CD8-positive, alpha-beta memory T cell (primary cell): ENCODE data around the gene FAM89B. TPM values are rescaled to one million over a fixed set of nuclear protein-coding genes. Genes with fewer than 3 reads are reported as not detected.
A peak's percentile ranks its signal among the peaks of the same experiment; 100 is the strongest.

Source experiments
- CTCF ChIA-PET: fragments of 350-600 bp; sonication (Branson Sonifier 250); formaldehyde crosslinking; loops from one replicate; lab custom pipeline; 2021; ENCODE audit warnings: antibody characterized with exemption; lab: Charles Lee
- POLR2A ChIA-PET: fragments of 350-600 bp; sonication (Branson Sonifier 250); formaldehyde crosslinking; loops from one replicate; lab custom pipeline; 2021; ENCODE audit warnings: antibody characterized with exemption; lab: Charles Lee
- DNase-seq, 5 donors: peaks; one replicate each; pipeline versions ENCODE4 v3.0.0 to v3.0.0-alpha.2; 2020 to 2022; ENCODE audit warnings: mixed read lengths in 1 of 5
- H3K27ac ChIP-seq: one replicate; pipeline ENCODE4 v1.7.0; 2013; ENCODE audit warnings: low read depth, mild to moderate bottlenecking, low read length, moderate library complexity
- H3K27me3 ChIP-seq: 2 replicates; pipeline ENCODE4 v1.7.0; 2013; ENCODE audit warnings: low read length, mild to moderate bottlenecking; ENCODE audit not compliant: insufficient read depth, poor library complexity, severe bottlenecking
- H3K36me3 ChIP-seq: 2 replicates; pipeline ENCODE4 v1.7.0; 2013; ENCODE audit warnings: mild to moderate bottlenecking, low read length, moderate library complexity; ENCODE audit not compliant: insufficient read depth
- H3K4me1 ChIP-seq: 2 replicates; pipeline ENCODE4 v1.7.0; 2013; ENCODE audit warnings: mild to moderate bottlenecking, low read length, moderate library complexity; ENCODE audit not compliant: insufficient read depth
- H3K4me3 ChIP-seq: 2 replicates; pipeline ENCODE4 v1.7.0; 2013; ENCODE audit warnings: mild to moderate bottlenecking, low read length
- H3K9me3 ChIP-seq: 2 replicates; pipeline ENCODE4 v1.7.0; 2013; ENCODE audit warnings: mild to moderate bottlenecking, low read length
- H3K27ac Mint-ChIP-seq, 8 donors: one replicate each; pipeline ENCODE4 v1.8.0; 2020 to 2021; ENCODE audit warnings: mixed read lengths in 8 of 8, mild to moderate bottlenecking in 6 of 8, inconsistent platforms in 3 of 8, moderate library complexity in 3 of 8
- H3K27me3 Mint-ChIP-seq, 2 donors: one replicate each; pipeline ENCODE4 v1.8.0; 2020 to 2021; ENCODE audit warnings: mixed read lengths in 2 of 2, mild to moderate bottlenecking in 1 of 2, moderate library complexity in 1 of 2
- H3K36me3 Mint-ChIP-seq, 3 donors: one replicate each; pipeline ENCODE4 v1.8.0; 2020 to 2021; ENCODE audit warnings: mixed read lengths in 3 of 3, inconsistent platforms in 1 of 3, mild to moderate bottlenecking in 1 of 3
- H3K4me1 Mint-ChIP-seq, 3 donors: one replicate each; pipeline ENCODE4 v1.8.0; 2020 to 2021; ENCODE audit warnings: mixed read lengths in 3 of 3, inconsistent platforms in 1 of 3, mild to moderate bottlenecking in 1 of 3
- H3K4me3 Mint-ChIP-seq, 7 donors: one replicate each; pipeline ENCODE4 v1.8.0; 2020 to 2021; ENCODE audit warnings: mixed read lengths in 7 of 7, mild to moderate bottlenecking in 6 of 7, moderate library complexity in 4 of 7, inconsistent platforms in 2 of 7
- H3K9me3 Mint-ChIP-seq, 5 donors: one replicate each; pipeline ENCODE4 v1.8.0; 2020 to 2022; ENCODE audit warnings: mixed read lengths in 5 of 5, mild to moderate bottlenecking in 3 of 5, moderate library complexity in 2 of 5, inconsistent platforms in 1 of 5
- polyA plus RNA-seq: library from polyadenylated mRNA; unstranded; fragments of 300-500 nt; fragmentation: Illumina TruSeq; gene quantifications from one replicate; pipeline ENCODE4 v1.2.3, GENCODE V29; 2021
- total RNA-seq, 2 experiments: library from RNA; stranded (reverse); gene quantifications; one replicate each; pipeline ENCODE4 v1.2.3, GENCODE V29; 2021

Gene FAM89B
- total and polyA plus RNA-seq, 3 experiments from 2014 or later, result 30.8 to 138 (median 34.1) TPM

- CTCF ChIA-PET, result interaction anchor here (1.8 to 6.5 kb wide), 4 partner anchors 8 to 39 kb away, joined by 5 to 66 read pairs (median 22); no protein-coding TSS in a partner anchor
- no peaks in the 10 kb centered on the region for H3K27me3 Mint-ChIP-seq
- H3K36me3 ChIP-seq, result peaks cover 21% of the 10 kb centered on the region
- H3K4me3 ChIP-seq, result no peak overlapping the region
- no peak overlapping the region for H3K4me3 Mint-ChIP-seq
- POLR2A ChIA-PET, result no interaction called here
- no peak overlapping the region for H3K27ac ChIP-seq
- H3K36me3 Mint-ChIP-seq, result peaks cover 5 to 66% (median 8%) of the 10 kb centered on the region in 3 donors
- DNase-seq, result no peak
- H3K4me1 ChIP-seq, result peaks cover 28% of the 10 kb centered on the region
- H3K27ac Mint-ChIP-seq, result peak overlapping the region in 3 of 8 donors; percentile 23 to 58 (median 38)
- peaks cover 18 to 43% (median 30%) of the 10 kb centered on the region in 3 donors for H3K4me1 Mint-ChIP-seq
- H3K9me3 ChIP-seq, result no peaks in the 10 kb centered on the region
- H3K9me3 Mint-ChIP-seq, result peaks cover 0 to 2% (median 0%) of the 10 kb centered on the region in 5 donors
- H3K27me3 ChIP-seq, result no peaks in the 10 kb centered on the region
Observed at GRCh38 chr11:65580031-65580692, 7.8 kb downstream of the FAM89B start.

DNA sequence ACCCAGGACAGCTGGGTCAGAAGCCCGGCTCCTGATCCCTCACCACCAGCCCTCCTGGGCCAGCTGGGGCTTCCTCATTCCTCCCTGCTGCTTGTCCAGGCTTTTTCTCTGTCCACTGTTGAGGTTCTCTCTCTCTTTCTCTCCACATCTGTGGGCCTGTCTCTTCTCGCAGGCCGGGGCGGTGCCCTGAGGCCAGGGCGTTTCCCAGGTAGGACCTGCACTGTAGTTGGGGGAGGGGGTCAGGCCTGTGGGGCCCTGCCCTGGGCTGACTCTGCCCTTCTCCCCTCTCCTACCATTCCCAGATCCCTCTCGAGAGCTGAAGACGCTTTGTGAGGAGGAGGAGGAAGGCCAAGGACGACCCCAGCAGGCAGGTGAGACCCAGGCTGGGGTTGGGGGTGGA is 8.4 kb downstream of the FAM89B start:
- H3K36me3 ChIP-seq, result peaks cover 21% of the 10 kb centered on the region
- no peaks in the 10 kb centered on the region for H3K27me3 ChIP-seq
- H3K36me3 Mint-ChIP-seq, result peaks cover 5 to 66% (median 8%) of the 10 kb centered on the region in 3 donors
- no peaks in the 10 kb centered on the region for H3K27me3 Mint-ChIP-seq
- peaks cover 13 to 38% (median 25%) of the 10 kb centered on the region in 3 donors for H3K4me1 Mint-ChIP-seq
- ChIA-PET POLR2A (no interaction called here), CTCF (interaction anchor here (1.5 to 6.5 kb wide), 3 partner anchors 7 to 41 kb away, joined by 4 to 66 read pairs (median 6); no protein-coding TSS in a partner anchor)
- peak overlapping the region in 1 of 7 donors; percentile 70 for H3K4me3 Mint-ChIP-seq
- H3K9me3 ChIP-seq, result no peaks in the 10 kb centered on the region
- peak overlapping the region in 2 of 8 donors; percentile 58 to 81 for H3K27ac Mint-ChIP-seq
- H3K9me3 Mint-ChIP-seq, result no peaks in the 10 kb centered on the region
- DNase-seq, result no peak
- peaks cover 25% of the 10 kb centered on the region for H3K4me1 ChIP-seq
- no peak overlapping the region for H3K4me3 ChIP-seq
- no peak overlapping the region for H3K27ac ChIP-seq

DNA sequence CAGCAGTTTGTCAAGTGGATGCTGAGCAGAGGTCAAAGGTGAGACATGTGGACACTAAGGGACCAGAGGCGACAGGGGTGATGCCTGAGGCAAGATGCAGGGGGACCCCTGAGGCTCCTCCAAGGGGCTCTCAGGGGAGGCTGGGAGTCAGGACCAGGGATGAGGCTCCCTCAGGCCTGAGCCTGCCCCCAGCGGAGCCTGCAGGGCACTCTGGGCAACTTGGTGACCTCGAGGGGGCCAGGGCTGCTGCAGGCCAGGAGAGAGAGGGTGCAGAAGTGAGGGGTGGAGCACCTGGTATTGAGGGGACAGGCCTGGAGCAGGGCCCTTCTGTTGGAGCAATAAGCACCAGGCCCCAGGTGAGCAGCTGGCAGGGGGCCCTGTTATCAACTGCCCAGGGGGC is 9.6 kb downstream of the FAM89B start:
- no peaks in the 10 kb centered on the region for H3K9me3 ChIP-seq
- peaks cover 19% of the 10 kb centered on the region for H3K4me1 ChIP-seq
- no peak overlapping the region for H3K4me3 ChIP-seq
- Mint-ChIP-seq H3K4me3 (peak overlapping the region in 1 of 7 donors; percentile 43), H3K36me3 (peaks cover 5 to 75% (median 8%) of the 10 kb centered on the region in 3 donors), H3K9me3 (no peaks in the 10 kb centered on the region), H3K27me3 (no peaks in the 10 kb centered on the region), H3K27ac (peak overlapping the region in 6 of 8 donors; percentile 5 to 92 (median 78)), H3K4me1 (peaks cover 18 to 39% (median 21%) of the 10 kb centered on the region in 3 donors)
- no peaks in the 10 kb centered on the region for H3K27me3 ChIP-seq
- POLR2A ChIA-PET, result no interaction called here
- DNase-seq, result no peak
- H3K27ac ChIP-seq, result no peak overlapping the region
- peaks cover 21% of the 10 kb centered on the region for H3K36me3 ChIP-seq
- CTCF ChIA-PET, result interaction anchor here (1.1 to 2.1 kb wide), 3 partner anchors 9 to 42 kb away, joined by 4 to 5 read pairs (median 4); partner anchors contain the start of gene FAM89B

GRCh38 chr11:65583589-65583988 is 11.3 kb downstream of the FAM89B start:
- Mint-ChIP-seq H3K4me3 (no peak overlapping the region), H3K36me3 (peaks cover 4 to 72% (median 5%) of the 10 kb centered on the region in 3 donors), H3K27me3 (no peaks in the 10 kb centered on the region), H3K9me3 (no peaks in the 10 kb centered on the region), H3K27ac (peak overlapping the region in 5 of 8 donors; percentile 38 to 87 (median 70)), H3K4me1 (peaks cover 22 to 37% (median 22%) of the 10 kb centered on the region in 3 donors)
- DNase-seq, result no peak
- no peak overlapping the region for H3K4me3 ChIP-seq
- CTCF ChIA-PET, result interaction anchor here (1.0 to 1.9 kb wide), 4 partner anchors 8 to 43 kb away, joined by 3 to 4 read pairs (median 4); no protein-coding TSS in a partner anchor
- peaks cover 21% of the 10 kb centered on the region for H3K36me3 ChIP-seq
- no peaks in the 10 kb centered on the region for H3K27me3 ChIP-seq
- H3K4me1 ChIP-seq, result peaks cover 16% of the 10 kb centered on the region
- POLR2A ChIA-PET, result no interaction called here
- no peak overlapping the region for H3K27ac ChIP-seq
- H3K9me3 ChIP-seq, result no peaks in the 10 kb centered on the region

- H3K4me3 Mint-ChIP-seq, result no peak overlapping the region
- no peaks in the 10 kb centered on the region for H3K27me3 Mint-ChIP-seq
- peaks cover 22 to 38% (median 23%) of the 10 kb centered on the region in 3 donors for H3K4me1 Mint-ChIP-seq
- ChIA-PET POLR2A (no interaction called here), CTCF (interaction anchor here (1.0 to 1.9 kb wide), 3 partner anchors 9 to 43 kb away, joined by 3 to 4 read pairs (median 4); no protein-coding TSS in a partner anchor)
- peaks cover 21% of the 10 kb centered on the region for H3K36me3 ChIP-seq
- peak overlapping the region in 6 of 8 donors; percentile 38 to 88 (median 55) for H3K27ac Mint-ChIP-seq
- H3K27me3 ChIP-seq, result no peaks in the 10 kb centered on the region
- no peaks in the 10 kb centered on the region for H3K9me3 Mint-ChIP-seq
- no peak for DNase-seq
- no peaks in the 10 kb centered on the region for H3K9me3 ChIP-seq
- H3K4me1 ChIP-seq, result peaks cover 17% of the 10 kb centered on the region
- no peak overlapping the region for H3K4me3 ChIP-seq
- no peak overlapping the region for H3K27ac ChIP-seq
- H3K36me3 Mint-ChIP-seq, result peaks cover 3 to 71% (median 5%) of the 10 kb centered on the region in 3 donors
Observed at GRCh38 chr11:65584106-65584505, 11.8 kb downstream of the FAM89B start.

DNA sequence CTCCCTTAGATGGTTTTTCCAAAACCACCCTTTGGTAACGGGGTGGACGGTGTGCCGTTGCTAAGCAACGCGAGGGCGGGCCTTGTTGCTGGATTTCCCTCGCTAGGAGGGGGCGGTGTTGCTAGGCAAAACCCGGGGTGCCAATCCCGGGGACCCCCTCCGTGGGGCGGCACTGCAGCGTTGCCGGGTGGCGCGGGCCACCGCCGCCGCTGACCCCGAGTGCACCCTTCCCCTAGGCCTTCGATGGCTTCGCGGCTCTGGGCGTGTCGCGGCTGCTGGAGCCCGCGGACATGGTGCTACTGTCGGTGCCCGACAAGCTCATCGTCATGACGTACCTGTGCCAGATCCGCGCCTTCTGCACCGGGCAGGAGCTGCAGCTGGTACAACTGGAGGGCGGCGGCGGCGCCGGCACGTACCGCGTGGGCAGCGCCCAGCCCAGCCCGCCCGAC is 12.4 kb downstream of the FAM89B start:
- CTCF ChIA-PET, result interaction anchor here (1.1 to 11.9 kb wide), 3 partner anchors 7 to 43 kb away, joined by 4 to 258 read pairs (median 66); partner anchors contain the start of gene EHBP1L1
- Histone ChIP-seq H3K36me3 (peaks cover 20% of the 10 kb centered on the region), H3K4me1 (peaks cover 17% of the 10 kb centered on the region), H3K9me3 (no peaks in the 10 kb centered on the region), H3K27me3 (no peaks in the 10 kb centered on the region), H3K4me3 (no peak overlapping the region), H3K27ac (no peak overlapping the region)
- Mint-ChIP-seq H3K4me1 (peaks cover 21 to 38% (median 23%) of the 10 kb centered on the region in 3 donors), H3K27ac (no peak overlapping the region), H3K4me3 (no peak overlapping the region), H3K36me3 (peaks cover 3 to 65% (median 5%) of the 10 kb centered on the region in 3 donors), H3K9me3 (no peaks in the 10 kb centered on the region), H3K27me3 (no peaks in the 10 kb centered on the region)
- no peak for DNase-seq
- POLR2A ChIA-PET, result interaction anchor here (4.7 kb wide), 1 partner anchor 8 kb away, joined by 32 read pairs; the partner anchor contains the start of gene EHBP1L1

DNA sequence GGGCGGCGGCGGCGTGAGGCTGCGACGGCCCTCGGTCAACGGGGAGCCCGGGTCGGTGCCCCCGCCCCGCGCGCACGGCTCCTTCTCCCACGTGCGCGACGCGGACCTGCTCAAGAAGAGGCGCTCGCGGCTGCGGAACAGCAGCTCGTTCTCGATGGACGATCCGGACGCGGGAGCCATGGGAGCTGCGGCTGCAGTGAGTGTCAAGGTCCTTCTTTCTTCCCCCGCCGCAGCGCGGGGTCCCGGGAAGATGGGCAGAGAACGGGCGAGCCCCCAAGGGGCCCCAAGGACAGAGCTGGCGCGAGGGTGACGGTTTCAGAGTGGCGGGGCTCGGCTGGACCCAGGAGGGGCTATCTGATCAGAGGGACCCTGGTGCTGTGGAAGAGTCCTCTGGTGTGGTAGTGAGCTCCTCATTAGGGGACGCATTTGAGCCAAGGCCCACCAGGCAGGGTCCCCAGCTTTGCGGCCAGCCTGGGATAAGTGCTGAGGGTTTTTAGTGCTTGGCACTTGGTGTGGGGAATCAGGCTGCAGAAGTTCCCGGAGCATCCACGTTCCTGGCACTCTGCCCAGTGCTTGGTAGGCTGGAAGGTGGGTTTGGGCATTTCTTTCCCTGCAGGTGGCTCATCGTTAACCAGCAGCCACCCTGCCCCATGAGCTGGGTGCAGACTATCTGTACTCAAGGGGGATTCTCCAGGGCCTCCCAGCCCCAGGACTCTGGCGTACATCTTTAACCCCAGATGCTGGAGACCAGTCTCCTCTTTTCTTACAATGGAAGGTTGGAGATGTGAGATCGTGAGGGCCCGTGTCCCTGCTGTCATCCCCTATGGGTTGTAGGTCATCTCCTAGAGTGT is 13.3 kb downstream of the FAM89B start:
- peaks cover 18 to 32% (median 23%) of the 10 kb centered on the region in 3 donors for H3K4me1 Mint-ChIP-seq
- no peak overlapping the region for H3K4me3 Mint-ChIP-seq

More for the DNA sequence above, 13.3 kb downstream of the FAM89B start:
- no peak for DNase-seq
- H3K27me3 Mint-ChIP-seq, result no peaks in the 10 kb centered on the region
- H3K36me3 ChIP-seq, result peaks cover 20% of the 10 kb centered on the region
- H3K4me3 ChIP-seq, result no peak overlapping the region
- no peak overlapping the region for H3K27ac ChIP-seq
- H3K9me3 ChIP-seq, result no peaks in the 10 kb centered on the region
- ChIA-PET CTCF (interaction anchor here (1.2 to 11.9 kb wide), 6 partner anchors 8 to 73 kb away, joined by 4 to 258 read pairs (median 34); partner anchors contain the start of genes EHBP1L1, FAM89B and ZNRD2), POLR2A (interaction anchor here (0.8 to 4.7 kb wide), 2 partner anchors 9 to 60 kb away, joined by 3 to 32 read pairs; partner anchors contain the start of genes EHBP1L1 and SCYL1)
- peaks cover 17% of the 10 kb centered on the region for H3K4me1 ChIP-seq
- H3K27me3 ChIP-seq, result no peaks in the 10 kb centered on the region
- H3K36me3 Mint-ChIP-seq, result peaks cover 4 to 66% (median 5%) of the 10 kb centered on the region in 3 donors
- H3K9me3 Mint-ChIP-seq, result no peaks in the 10 kb centered on the region
- H3K27ac Mint-ChIP-seq, result peak overlapping the region in 4 of 8 donors; percentile 11 to 79 (median 60)
